NB4 (cell line): Measurements from ENCODE around the gene FERMT1.

ENCODE experiments used
- CTCF ChIP-seq: IDR thresholded peaks from one replicate; pipeline ENCODE4 v1.5.1; 2012; ENCODE audit warnings: low read depth, low read length
- MYC ChIP-seq: IDR thresholded peaks from 2 replicates; pipeline ENCODE4 v1.6.1; 2011; ENCODE audit warnings: low read depth, low read length
- POLR2A ChIP-seq: IDR thresholded peaks from 2 replicates; pipeline ENCODE4 v1.6.1; 2011; ENCODE audit warnings: mild to moderate bottlenecking; ENCODE audit not compliant: insufficient read length; ENCODE audit errors: extremely low read depth
- TF ChIP-seq, protein P1 (sequence below): IDR thresholded peaks from 2 replicates; pipeline ENCODE4 v1.6.1; 2011; ENCODE audit warnings: low read depth, low read length

DNA sequence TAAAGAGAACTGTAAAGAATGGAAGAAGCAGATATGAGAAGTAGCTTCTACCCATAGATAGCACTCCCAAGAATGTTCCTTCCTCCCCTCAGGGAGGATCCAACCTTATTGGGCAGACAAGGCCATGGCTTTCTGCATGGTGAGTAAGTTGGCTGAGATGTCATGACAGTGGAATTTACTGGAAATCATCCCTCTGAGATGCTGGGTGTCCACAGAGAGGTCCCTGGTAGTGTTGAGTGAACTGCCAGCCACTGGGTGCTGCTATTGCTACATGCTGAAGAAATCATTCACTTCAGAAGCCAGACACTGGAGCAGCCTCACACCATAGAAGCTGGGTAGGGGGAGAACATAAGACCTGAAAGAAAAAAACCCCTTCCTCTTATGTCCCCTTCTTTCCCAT lies 46.4 kb upstream of the FERMT1 start:
- no peak for TF ChIP-seq POLR2A
- TF ChIP-seq CTCF: peak; percentile 43
- TF ChIP-seq, protein P1, sequence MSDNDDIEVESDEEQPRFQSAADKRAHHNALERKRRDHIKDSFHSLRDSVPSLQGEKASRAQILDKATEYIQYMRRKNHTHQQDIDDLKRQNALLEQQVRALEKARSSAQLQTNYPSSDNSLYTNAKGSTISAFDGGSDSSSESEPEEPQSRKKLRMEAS: no peak
- TF ChIP-seq MYC: no peak
